ENCODE results near the gene KNCN.

- TF ChIP-seq EZH2phosphoT487 (IDR thresholded peaks at IDR 0.05; ENCODE audit: borderline replicate concordance, low read length): no peak
- TF ChIP-seq, protein P1, sequence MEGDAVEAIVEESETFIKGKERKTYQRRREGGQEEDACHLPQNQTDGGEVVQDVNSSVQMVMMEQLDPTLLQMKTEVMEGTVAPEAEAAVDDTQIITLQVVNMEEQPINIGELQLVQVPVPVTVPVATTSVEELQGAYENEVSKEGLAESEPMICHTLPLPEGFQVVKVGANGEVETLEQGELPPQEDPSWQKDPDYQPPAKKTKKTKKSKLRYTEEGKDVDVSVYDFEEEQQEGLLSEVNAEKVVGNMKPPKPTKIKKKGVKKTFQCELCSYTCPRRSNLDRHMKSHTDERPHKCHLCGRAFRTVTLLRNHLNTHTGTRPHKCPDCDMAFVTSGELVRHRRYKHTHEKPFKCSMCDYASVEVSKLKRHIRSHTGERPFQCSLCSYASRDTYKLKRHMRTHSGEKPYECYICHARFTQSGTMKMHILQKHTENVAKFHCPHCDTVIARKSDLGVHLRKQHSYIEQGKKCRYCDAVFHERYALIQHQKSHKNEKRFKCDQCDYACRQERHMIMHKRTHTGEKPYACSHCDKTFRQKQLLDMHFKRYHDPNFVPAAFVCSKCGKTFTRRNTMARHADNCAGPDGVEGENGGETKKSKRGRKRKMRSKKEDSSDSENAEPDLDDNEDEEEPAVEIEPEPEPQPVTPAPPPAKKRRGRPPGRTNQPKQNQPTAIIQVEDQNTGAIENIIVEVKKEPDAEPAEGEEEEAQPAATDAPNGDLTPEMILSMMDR (IDR thresholded peaks at IDR 0.05; ENCODE audit: low read depth, low read length, poor library complexity, severe bottlenecking): no peak
Measured at GRCh38 chr1:46596036-46596435, 44.6 kb upstream of the KNCN start.
